Endodermal cell (in vitro differentiated cells): ENCODE measurements around the gene S100A1. TPM values are rescaled to one million over a fixed set of nuclear protein-coding genes. Genes with fewer than 3 reads are reported as not detected.
"Not testable (repeated sequence)": the region's sequence is repeated elsewhere in the genome, so short reads cannot be mapped to it uniquely, and the experiment has no call there.

Source experiments
- DNase-seq: peaks from one replicate; pipeline ENCODE4 v3.0.0-alpha.2; 2017
- H3K27ac ChIP-seq: 2 replicates; pipeline ENCODE4 v1.5.1; 2013; ENCODE audit warnings: mild to moderate bottlenecking, low read depth, low read length, moderate library complexity
- H3K27me3 ChIP-seq: 2 replicates; pipeline ENCODE4 v1.6.1; 2013; ENCODE audit warnings: mild to moderate bottlenecking, low read length, moderate library complexity; ENCODE audit not compliant: insufficient read depth, control insufficient read depth, poor library complexity, severe bottlenecking
- H3K36me3 ChIP-seq: 2 replicates; pipeline ENCODE4 v1.7.0; 2013; ENCODE audit warnings: mild to moderate bottlenecking, low read length, moderate library complexity; ENCODE audit not compliant: control insufficient read depth, insufficient read depth
- H3K4me1 ChIP-seq: one replicate; pipeline ENCODE4 v1.7.0; 2013; ENCODE audit warnings: low read length; ENCODE audit not compliant: control insufficient read depth, insufficient read depth
- H3K4me3 ChIP-seq: 2 replicates; pipeline ENCODE4 v1.5.1; 2013; ENCODE audit warnings: mild to moderate bottlenecking, low read length, moderate library complexity
- H3K9ac ChIP-seq: 2 replicates; pipeline ENCODE4 v1.6.1; 2013; ENCODE audit warnings: mild to moderate bottlenecking, low read length, moderate library complexity; ENCODE audit not compliant: poor library complexity, severe bottlenecking; ENCODE audit errors: extremely low read depth
- H3K9me3 ChIP-seq: 2 replicates; pipeline ENCODE4 v1.6.1; 2013; ENCODE audit warnings: mild to moderate bottlenecking, low read length, moderate library complexity; ENCODE audit not compliant: control insufficient read depth
- H3K27ac Mint-ChIP-seq: 2 replicates; pipeline ENCODE4 v1.8.0; 2020; ENCODE audit warnings: mixed read lengths
- H3K27me3 Mint-ChIP-seq: 2 replicates; pipeline ENCODE4 v1.8.0; 2021; ENCODE audit warnings: mild to moderate bottlenecking, mixed read lengths; ENCODE audit not compliant: insufficient read depth
- H3K36me3 Mint-ChIP-seq: 2 replicates; pipeline ENCODE4 v1.8.0; 2020; ENCODE audit warnings: low read depth, mixed read lengths
- H3K4me1 Mint-ChIP-seq: 2 replicates; pipeline ENCODE4 v1.8.0; 2020; ENCODE audit warnings: mixed read lengths
- H3K4me3 Mint-ChIP-seq: 2 replicates; pipeline ENCODE4 v1.8.0; 2020; ENCODE audit warnings: mild to moderate bottlenecking, moderate library complexity, mixed read lengths
- H3K9me3 Mint-ChIP-seq: 2 replicates; pipeline ENCODE4 v1.8.0; 2020; ENCODE audit warnings: mild to moderate bottlenecking, mixed read lengths
- WGBS, 2 experiments: methylation state at CpG; one replicate each; pipeline versions ENCODE4 v1.1.5 to v1.1.7; 2013; ENCODE audit warnings: missing lambda C conversion rate in 2 of 2, mixed read lengths in 1 of 2; ENCODE audit not compliant: insufficient coverage in 1 of 2, insufficient read length in 1 of 2; 5-methylcytosine and 5-hydroxymethylcytosine counted together
- total RNA-seq, 2 donors: library from RNA; stranded (reverse); fragmentation: NEBNext Ultra II Directional in 1 of 2; extraction: Animal tissue kit (Norgen Biotek cat#: 25700) in 1 of 2; gene quantifications; 2 replicates in 1 of 2; 3 replicates in 1 of 2; pipeline ENCODE4 v1.2.1, GENCODE V29; 2021
- TF ChIP-seq, protein P1 (sequence below): fragments of 200-600 bp; sonication (generic); conservative IDR thresholded peaks from 2 replicates; pipeline ENCODE4 v1.5.0; 2021; ENCODE audit warnings: antibody characterized with exemption, mild to moderate bottlenecking

S100A1 gene
- total RNA-seq, 2 donors from 2014 or later = 1.8 to 5.0 TPM

DNA sequence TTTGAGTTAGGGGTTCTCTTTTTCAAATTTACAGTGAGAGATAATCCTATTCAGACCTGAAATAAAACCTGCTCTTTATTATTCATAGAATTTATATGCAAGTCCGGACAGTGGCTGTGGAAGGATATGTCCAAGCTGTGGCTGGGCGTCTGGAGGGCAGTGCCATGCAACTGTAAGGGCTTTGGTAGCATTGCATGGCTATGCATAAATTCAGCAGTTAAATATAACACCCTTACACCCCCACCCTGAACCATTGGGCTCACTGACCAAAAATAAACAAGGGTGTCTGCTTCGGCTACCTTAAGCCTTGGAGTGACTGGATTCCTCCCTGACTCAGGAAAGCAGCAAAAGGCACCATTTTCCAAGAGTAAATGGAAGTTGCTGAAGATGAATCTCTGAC lies 11.0 kb downstream of the S100A1 start:
- peaks cover 89% of the 10 kb centered on the region for H3K36me3 ChIP-seq
- no peak overlapping the region for H3K4me3 ChIP-seq
- H3K4me1 Mint-ChIP-seq = peaks cover 19% of the 10 kb centered on the region
- peaks cover 7% of the 10 kb centered on the region for H3K9me3 ChIP-seq
- TF ChIP-seq, protein P1, sequence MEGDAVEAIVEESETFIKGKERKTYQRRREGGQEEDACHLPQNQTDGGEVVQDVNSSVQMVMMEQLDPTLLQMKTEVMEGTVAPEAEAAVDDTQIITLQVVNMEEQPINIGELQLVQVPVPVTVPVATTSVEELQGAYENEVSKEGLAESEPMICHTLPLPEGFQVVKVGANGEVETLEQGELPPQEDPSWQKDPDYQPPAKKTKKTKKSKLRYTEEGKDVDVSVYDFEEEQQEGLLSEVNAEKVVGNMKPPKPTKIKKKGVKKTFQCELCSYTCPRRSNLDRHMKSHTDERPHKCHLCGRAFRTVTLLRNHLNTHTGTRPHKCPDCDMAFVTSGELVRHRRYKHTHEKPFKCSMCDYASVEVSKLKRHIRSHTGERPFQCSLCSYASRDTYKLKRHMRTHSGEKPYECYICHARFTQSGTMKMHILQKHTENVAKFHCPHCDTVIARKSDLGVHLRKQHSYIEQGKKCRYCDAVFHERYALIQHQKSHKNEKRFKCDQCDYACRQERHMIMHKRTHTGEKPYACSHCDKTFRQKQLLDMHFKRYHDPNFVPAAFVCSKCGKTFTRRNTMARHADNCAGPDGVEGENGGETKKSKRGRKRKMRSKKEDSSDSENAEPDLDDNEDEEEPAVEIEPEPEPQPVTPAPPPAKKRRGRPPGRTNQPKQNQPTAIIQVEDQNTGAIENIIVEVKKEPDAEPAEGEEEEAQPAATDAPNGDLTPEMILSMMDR = no peak
- peaks cover 87% of the 10 kb centered on the region for H3K36me3 Mint-ChIP-seq
- H3K27me3 Mint-ChIP-seq = no peaks in the 10 kb centered on the region
- no peak overlapping the region for H3K4me3 Mint-ChIP-seq
- H3K9me3 Mint-ChIP-seq = no peaks in the 10 kb centered on the region
- H3K27me3 ChIP-seq = no peaks in the 10 kb centered on the region
- H3K4me1 ChIP-seq = peaks cover 8% of the 10 kb centered on the region
- H3K27ac ChIP-seq = no peak overlapping the region
- WGBS, 2 experiments = 95 to 100% methylated on average over 1 to 3 of the region's 3 CpGs
- DNase-seq = no peak
- H3K9ac ChIP-seq = no peak overlapping the region
- no peak overlapping the region for H3K27ac Mint-ChIP-seq

DNA sequence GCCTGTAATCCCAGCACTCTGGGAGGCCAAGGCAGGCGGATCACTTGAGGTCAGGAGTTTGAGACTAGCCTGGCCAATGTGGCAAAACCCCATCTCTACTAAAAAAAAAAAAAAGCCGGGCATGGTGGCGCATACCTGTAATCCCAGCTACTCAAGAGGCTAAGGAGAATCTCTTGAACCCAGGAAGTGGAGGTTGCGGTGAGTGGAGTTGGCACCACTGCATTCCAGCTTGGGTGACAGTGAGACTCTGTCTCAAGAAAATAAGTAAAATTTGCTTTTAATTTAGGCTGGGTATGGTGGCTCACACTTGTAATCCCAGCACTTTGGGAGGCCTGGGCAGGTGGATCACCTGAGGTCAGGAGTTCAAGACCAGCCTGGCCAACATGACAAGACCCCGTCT lies 12.0 kb downstream of the S100A1 start:
- H3K27ac Mint-ChIP-seq, H3K9me3 Mint-ChIP-seq, H3K4me3 Mint-ChIP-seq, H3K4me1 ChIP-seq, H3K27me3 Mint-ChIP-seq, H3K9ac ChIP-seq, H3K9me3 ChIP-seq, H3K27me3 ChIP-seq, H3K4me3 ChIP-seq, H3K27ac ChIP-seq, DNase-seq: not testable (repeated sequence)
- H3K36me3 Mint-ChIP-seq = peaks cover 89% of the 10 kb centered on the region
- 92 to 97% methylated on average over 2 to 5 of the region's 5 CpGs for WGBS, 2 experiments
- H3K36me3 ChIP-seq = peaks cover 99% of the 10 kb centered on the region
- H3K4me1 Mint-ChIP-seq = peaks cover 18% of the 10 kb centered on the region

DNA sequence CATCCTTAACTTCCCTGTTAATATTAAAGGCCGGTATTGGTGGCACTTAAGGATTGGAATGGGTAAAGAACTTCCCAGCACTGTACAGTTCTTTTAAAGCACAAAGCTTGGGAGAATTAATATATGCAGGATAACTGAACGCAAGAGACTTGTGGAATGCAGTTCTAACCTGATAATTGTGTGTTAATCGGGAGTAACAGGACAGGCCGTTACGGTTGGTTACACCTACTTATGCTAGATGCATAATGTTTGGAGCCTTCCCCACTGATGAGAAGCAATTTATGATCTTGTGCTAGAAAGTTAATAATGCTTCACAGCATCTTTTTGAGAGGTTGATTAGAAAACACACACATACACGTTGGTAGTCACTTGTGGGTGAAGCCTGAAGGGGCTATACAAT lies 12.6 kb downstream of the S100A1 start:
- Mint-ChIP-seq H3K4me3 (no peak overlapping the region), H3K4me1 (peaks cover 16% of the 10 kb centered on the region), H3K36me3 (peaks cover 90% of the 10 kb centered on the region), H3K27me3 (no peaks in the 10 kb centered on the region), H3K9me3 (no peaks in the 10 kb centered on the region), H3K27ac (no peak overlapping the region)
- peaks cover 7% of the 10 kb centered on the region for H3K9me3 ChIP-seq
- H3K4me1 ChIP-seq = peaks cover 8% of the 10 kb centered on the region
- no peak for DNase-seq
- WGBS, 2 experiments = 76 to 100% methylated on average over 3 to 6 of the region's 6 CpGs
- no peaks in the 10 kb centered on the region for H3K27me3 ChIP-seq
- H3K9ac ChIP-seq = no peak overlapping the region
- H3K27ac ChIP-seq = no peak overlapping the region
- TF ChIP-seq, protein P1 = no peak
- H3K4me3 ChIP-seq = no peak overlapping the region
- peaks cover 99% of the 10 kb centered on the region for H3K36me3 ChIP-seq

DNA sequence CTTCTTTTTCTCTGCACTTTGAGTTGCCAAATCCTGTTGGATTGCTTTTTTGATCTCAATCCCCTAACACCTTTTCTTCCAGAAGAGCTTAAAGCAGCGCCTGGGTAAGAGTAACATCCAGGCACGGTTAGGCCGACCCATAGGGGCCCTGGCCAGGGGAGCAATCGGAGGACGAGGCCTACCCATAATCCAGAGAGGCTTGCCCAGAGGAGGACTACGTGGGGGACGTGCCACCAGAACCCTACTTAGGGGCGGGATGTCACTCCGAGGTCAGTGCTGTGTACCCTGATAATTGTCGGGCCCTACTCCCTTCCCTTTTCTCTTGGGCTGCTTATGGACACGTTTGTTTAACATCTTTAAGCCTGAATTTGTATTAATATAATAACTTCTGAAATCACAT lies 13.9 kb downstream of the S100A1 start:
- Mint-ChIP-seq H3K4me1 (peaks cover 13% of the 10 kb centered on the region), H3K9me3 (no peaks in the 10 kb centered on the region), H3K27ac (no peak overlapping the region), H3K36me3 (peaks cover 85% of the 10 kb centered on the region), H3K4me3 (no peak overlapping the region), H3K27me3 (no peaks in the 10 kb centered on the region)
- Histone ChIP-seq H3K27me3 (no peaks in the 10 kb centered on the region), H3K4me3 (no peak overlapping the region), H3K4me1 (peaks cover 8% of the 10 kb centered on the region), H3K9ac (no peak overlapping the region), H3K9me3 (no peaks in the 10 kb centered on the region), H3K36me3 (peaks cover 97% of the 10 kb centered on the region), H3K27ac (no peak overlapping the region)
- TF ChIP-seq, protein P1 = no peak
- 89 to 100% methylated on average over 4 to 11 of the region's 11 CpGs for WGBS, 2 experiments
- DNase-seq = no peak
